B cell (primary cell): ENCODE measurements around the gene ALDH1A2.

Source experiments
- CTCF ChIP-seq: fragments of 200-600 bp; IDR thresholded peaks from one replicate; pipeline ENCODE4 v1.8.0; 2022; ENCODE audit warnings: antibody characterized with exemption, mild to moderate bottlenecking
- EZH2 ChIP-seq: IDR thresholded peaks from 2 replicates; pipeline ENCODE4 v1.6.1; 2012; ENCODE audit warnings: borderline replicate concordance, low read depth, mild to moderate bottlenecking, moderate library complexity, low read length; ENCODE audit not compliant: insufficient read depth, poor library complexity, severe bottlenecking

- TF ChIP-seq CTCF (no peak), EZH2 (no peak)
Measured at GRCh38 chr15:58114812-58115211, 49.3 kb upstream of the ALDH1A2 start.
